ENCODE data around the gene PLPP4.

The PLPP4 gene

DNA sequence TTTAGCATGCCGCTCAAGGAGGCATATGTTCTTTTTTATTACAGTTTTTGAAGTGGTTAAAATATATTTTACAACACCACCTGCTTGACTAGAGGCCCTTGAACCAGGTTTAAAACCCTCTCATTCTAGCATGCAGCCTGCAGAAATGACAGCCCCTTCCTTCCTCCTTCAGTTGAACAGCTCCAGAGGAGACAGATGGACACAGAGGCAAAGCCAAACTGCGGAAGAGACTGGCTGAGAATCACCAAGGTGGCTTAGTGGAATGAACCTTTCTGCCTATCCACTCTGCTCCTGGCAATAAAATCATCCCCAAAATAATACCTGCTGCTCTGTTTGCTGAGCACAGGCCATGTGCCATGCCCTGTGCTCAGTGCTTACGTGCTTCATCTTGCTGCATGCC, 23.9 kb upstream of the PLPP4 start:
- H3K27ac ChIP-seq = no peak overlapping the region
- TF ChIP-seq, protein P1, sequence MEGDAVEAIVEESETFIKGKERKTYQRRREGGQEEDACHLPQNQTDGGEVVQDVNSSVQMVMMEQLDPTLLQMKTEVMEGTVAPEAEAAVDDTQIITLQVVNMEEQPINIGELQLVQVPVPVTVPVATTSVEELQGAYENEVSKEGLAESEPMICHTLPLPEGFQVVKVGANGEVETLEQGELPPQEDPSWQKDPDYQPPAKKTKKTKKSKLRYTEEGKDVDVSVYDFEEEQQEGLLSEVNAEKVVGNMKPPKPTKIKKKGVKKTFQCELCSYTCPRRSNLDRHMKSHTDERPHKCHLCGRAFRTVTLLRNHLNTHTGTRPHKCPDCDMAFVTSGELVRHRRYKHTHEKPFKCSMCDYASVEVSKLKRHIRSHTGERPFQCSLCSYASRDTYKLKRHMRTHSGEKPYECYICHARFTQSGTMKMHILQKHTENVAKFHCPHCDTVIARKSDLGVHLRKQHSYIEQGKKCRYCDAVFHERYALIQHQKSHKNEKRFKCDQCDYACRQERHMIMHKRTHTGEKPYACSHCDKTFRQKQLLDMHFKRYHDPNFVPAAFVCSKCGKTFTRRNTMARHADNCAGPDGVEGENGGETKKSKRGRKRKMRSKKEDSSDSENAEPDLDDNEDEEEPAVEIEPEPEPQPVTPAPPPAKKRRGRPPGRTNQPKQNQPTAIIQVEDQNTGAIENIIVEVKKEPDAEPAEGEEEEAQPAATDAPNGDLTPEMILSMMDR (IDR thresholded peaks at IDR 0.05) = no peak
- no peak for TF ChIP-seq ZFX (IDR thresholded peaks at IDR 0.05; ENCODE audit: borderline replicate concordance)

- H3K27ac ChIP-seq = no peak overlapping the region
- TF ChIP-seq, protein P1 (IDR thresholded peaks at IDR 0.05) = no peak
- TF ChIP-seq ZFX (IDR thresholded peaks at IDR 0.05; ENCODE audit: borderline replicate concordance) = no peak
Measured at GRCh38 chr10:120436439-120437112, 20.5 kb upstream of the PLPP4 start.

- no peak for TF ChIP-seq ZFX (IDR thresholded peaks at IDR 0.05; ENCODE audit: borderline replicate concordance)
- TF ChIP-seq, protein P1 (IDR thresholded peaks at IDR 0.05) = no peak
Measured at GRCh38 chr10:120437541-120437940, 19.5 kb upstream of the PLPP4 start.

GRCh38 chr10:120451968-120452367, 5.1 kb upstream of the PLPP4 start:
- no peak for TF ChIP-seq ZFX (IDR thresholded peaks at IDR 0.05; ENCODE audit: borderline replicate concordance)
- TF ChIP-seq, protein P1 (IDR thresholded peaks at IDR 0.05) = no peak
- H3K27ac ChIP-seq = no peak overlapping the region

More at GRCh38 chr10:120437541-120437940, 19.5 kb upstream of the PLPP4 start:
- no peak overlapping the region for H3K27ac ChIP-seq

- no peak overlapping the region for H3K27ac ChIP-seq
- TF ChIP-seq ZFX (IDR thresholded peaks at IDR 0.05; ENCODE audit: borderline replicate concordance) = no peak
- TF ChIP-seq, protein P1 (IDR thresholded peaks at IDR 0.05) = no peak
Measured at GRCh38 chr10:120453319-120453718, 3.7 kb upstream of the PLPP4 start.

DNA sequence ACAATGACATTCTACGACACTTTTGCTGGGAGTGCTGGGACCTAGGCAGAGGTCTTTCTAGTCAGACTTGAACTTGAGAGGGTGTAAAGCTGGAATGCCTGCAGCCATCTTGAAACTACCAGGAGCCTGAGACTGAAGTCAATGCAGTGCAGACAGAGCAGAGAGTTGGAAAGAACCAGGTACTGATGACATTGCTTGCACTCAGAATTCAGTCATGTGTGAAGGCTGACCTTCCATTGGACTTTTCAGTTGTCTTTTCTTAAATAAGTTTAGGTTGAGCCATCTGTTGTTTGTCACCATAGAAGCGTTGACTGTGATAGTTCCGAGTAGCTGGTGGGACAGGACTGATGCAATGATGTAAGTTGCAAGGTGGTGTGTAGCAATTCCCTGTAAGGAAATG, 3.1 kb upstream of the PLPP4 start:
- no peak overlapping the region for H3K27ac ChIP-seq
- TF ChIP-seq, protein P1 (IDR thresholded peaks at IDR 0.05) = no peak
- TF ChIP-seq ZFX (IDR thresholded peaks at IDR 0.05; ENCODE audit: borderline replicate concordance) = no peak

- no peak overlapping the region for H3K27ac ChIP-seq
- no peak for TF ChIP-seq ZFX (IDR thresholded peaks at IDR 0.05; ENCODE audit: borderline replicate concordance)
- TF ChIP-seq, protein P1 (IDR thresholded peaks at IDR 0.05) = no peak
Measured at GRCh38 chr10:120455004-120455403, 2.0 kb upstream of the PLPP4 start.
